ENCODE measurements around the gene EHMT1. TPM values are rescaled to one million over a fixed set of nuclear protein-coding genes. Genes with fewer than 3 reads are reported as not detected.

Gene EHMT1
- total RNA-seq (2022; extraction: Qiagen RNA extraction): 42.1 to 48.9 TPM (median 43.7 TPM) in 5 replicates

GRCh38 chr9:137618105-137619067 lies at the start of gene EHMT1:
Gene EHMT1, plus strand, starts transcription at chr9:137619005. Its CDS starts 24 bp downstream, at chr9:137619029.

GRCh38 chr9:137578518-137579258 lies 40.1 kb upstream of the EHMT1 start, which contains the start of gene DPH7:
Gene DPH7, minus strand, starts transcription at chr9:137578925. Its CDS starts 148 bp downstream, at chr9:137578777.

GRCh38 chr9:137590469-137591383 lies 28.1 kb upstream of the EHMT1 start, which contains the start of gene ZMYND19:
Gene ZMYND19, minus strand, starts transcription at chr9:137590512. Its CDS starts 249 bp downstream, at chr9:137590263.

GRCh38 chr9:137605121-137606004 lies 13.4 kb upstream of the EHMT1 start, which contains the start of gene ARRDC1:
Gene ARRDC1, plus strand, starts transcription at chr9:137605686. Its CDS starts 32 bp downstream, at chr9:137605718.

GRCh38 chr9:137877506-137878122 lies 258.8 kb downstream of the EHMT1 start, which contains the start of gene CACNA1B:
Gene CACNA1B, plus strand, starts transcription at chr9:137877782. Its CDS starts 152 bp downstream, at chr9:137877934.

Other genes with a start within 250 kb of the EHMT1 start
- gene EXD3, start 195.8 kb upstream of the EHMT1 start, total RNA-seq (2022; extraction: Qiagen RNA extraction): 4.8 to 6.5 TPM (median 5.7 TPM) in 5 replicates
- 0.71 to 1.8 TPM (median 1.6 TPM) in 5 replicates for gene NOXA1, start 195.6 kb upstream of the EHMT1 start, total RNA-seq (2022; extraction: Qiagen RNA extraction)
- gene ENTPD8, start 177.6 kb upstream of the EHMT1 start, total RNA-seq (2022; extraction: Qiagen RNA extraction): 0.07 to 0.24 TPM (median 0.19 TPM) in 5 replicates
- gene NSMF, start 159.7 kb upstream of the EHMT1 start, total RNA-seq (2022; extraction: Qiagen RNA extraction): 31.6 to 45.3 TPM (median 40.2 TPM) in 5 replicates
- 0.44 to 0.80 TPM (median 0.62 TPM) in 5 replicates for gene PNPLA7, start 68.6 kb upstream of the EHMT1 start, total RNA-seq (2022; extraction: Qiagen RNA extraction)
- 48.3 to 105 TPM (median 92.7 TPM) in 5 replicates for gene MRPL41, start 67.1 kb upstream of the EHMT1 start, total RNA-seq (2022; extraction: Qiagen RNA extraction)
- gene DPH7, start 40.1 kb upstream of the EHMT1 start, total RNA-seq (2022; extraction: Qiagen RNA extraction): 25.2 to 31.2 TPM (median 29.7 TPM) in 5 replicates
- 42.8 to 65.7 TPM (median 61.4 TPM) in 5 replicates for gene ZMYND19, start 28.5 kb upstream of the EHMT1 start, total RNA-seq (2022; extraction: Qiagen RNA extraction)
- 43.4 to 73.2 TPM (median 64.8 TPM) in 5 replicates for gene ARRDC1, start 13.3 kb upstream of the EHMT1 start, total RNA-seq (2022; extraction: Qiagen RNA extraction)